ENCODE results near the gene CRABP1.

Gene CRABP1

GRCh38 chr15:78347586-78348543, 7.7 kb downstream of the CRABP1 start:
- DNase-seq: no peak

DNA sequence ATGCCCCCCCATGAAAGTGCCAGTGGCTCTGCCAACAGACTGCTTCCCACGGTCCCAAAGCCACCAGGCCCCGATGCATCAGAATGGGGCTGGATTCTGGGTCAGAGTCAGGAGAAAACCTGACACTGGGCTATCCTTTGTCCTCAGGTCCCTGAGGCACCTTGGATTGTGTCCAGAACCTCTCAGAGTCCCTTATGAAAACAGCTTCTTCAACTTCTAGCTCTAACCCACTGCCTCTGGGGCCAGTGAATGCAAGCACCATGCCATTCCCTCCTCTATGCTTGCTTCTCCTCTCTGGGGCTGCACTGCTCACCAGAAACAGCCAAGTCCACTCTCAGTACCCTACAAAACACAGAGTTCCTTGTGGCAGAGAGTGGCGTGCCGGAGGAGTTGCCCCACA, 9.9 kb downstream of the CRABP1 start:
- DNase-seq: no peak

DNA sequence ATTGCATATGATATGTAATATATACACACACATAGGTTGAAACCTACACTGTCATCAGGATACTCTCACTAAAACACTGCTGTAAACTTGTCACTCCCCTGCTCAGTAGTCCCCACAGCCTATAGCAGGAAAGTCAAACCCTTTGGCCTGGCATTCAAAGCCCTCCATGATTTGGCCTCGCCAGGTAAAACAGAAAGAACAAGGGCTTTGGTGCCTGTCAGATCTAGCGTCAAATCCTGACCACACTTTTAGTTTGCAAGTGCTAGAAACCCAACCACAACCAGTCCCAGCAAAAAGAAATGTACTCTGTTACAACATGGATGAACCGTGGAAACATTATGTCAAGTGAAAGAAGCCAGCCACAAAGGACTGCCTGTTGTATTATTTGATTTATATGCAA, 11.4 kb downstream of the CRABP1 start:
- no peak for DNase-seq

- DNase-seq: no peak
These were observed 12.9 kb downstream of the CRABP1 start for GRCh38 chr15:78353093-78353492.

- no peak for DNase-seq
These were observed 15.0 kb downstream of the CRABP1 start for GRCh38 chr15:78355177-78355576.

DNA sequence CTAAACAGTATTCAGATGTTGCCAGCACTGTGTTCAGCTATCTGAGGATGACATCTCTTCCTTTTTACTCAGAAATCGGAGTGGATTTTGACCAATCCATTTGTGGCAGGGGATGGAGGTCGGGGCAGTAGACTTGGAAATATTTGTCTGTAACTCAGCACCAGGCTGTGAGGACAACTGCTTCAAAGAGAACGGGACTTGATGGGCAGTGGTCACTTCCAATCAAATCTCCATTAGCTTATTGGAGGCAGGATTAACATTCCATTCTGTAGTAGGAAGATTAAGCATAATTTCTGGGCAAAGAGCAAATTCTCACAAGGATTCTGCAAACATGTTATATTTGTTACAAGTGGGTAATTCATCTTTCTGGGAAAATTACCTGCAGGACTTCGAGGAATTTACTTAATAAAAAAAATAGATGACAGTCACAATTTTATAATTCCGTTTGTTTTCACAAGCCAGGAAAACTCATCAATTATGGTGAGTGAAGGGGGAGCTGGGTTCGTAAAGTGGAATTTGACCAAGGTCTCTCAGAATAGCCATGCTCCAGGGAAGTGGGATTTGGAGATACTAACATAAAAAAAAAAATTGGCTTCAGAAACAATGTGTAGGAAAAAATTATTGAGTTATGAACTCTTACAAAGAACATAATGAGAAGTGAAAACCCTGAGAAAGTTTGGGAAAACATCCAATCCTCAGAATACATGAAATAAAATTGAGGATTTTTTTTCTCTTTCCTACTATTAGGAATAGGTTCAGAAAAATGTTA, 18.1 kb downstream of the CRABP1 start:
- no peak for DNase-seq

DNA sequence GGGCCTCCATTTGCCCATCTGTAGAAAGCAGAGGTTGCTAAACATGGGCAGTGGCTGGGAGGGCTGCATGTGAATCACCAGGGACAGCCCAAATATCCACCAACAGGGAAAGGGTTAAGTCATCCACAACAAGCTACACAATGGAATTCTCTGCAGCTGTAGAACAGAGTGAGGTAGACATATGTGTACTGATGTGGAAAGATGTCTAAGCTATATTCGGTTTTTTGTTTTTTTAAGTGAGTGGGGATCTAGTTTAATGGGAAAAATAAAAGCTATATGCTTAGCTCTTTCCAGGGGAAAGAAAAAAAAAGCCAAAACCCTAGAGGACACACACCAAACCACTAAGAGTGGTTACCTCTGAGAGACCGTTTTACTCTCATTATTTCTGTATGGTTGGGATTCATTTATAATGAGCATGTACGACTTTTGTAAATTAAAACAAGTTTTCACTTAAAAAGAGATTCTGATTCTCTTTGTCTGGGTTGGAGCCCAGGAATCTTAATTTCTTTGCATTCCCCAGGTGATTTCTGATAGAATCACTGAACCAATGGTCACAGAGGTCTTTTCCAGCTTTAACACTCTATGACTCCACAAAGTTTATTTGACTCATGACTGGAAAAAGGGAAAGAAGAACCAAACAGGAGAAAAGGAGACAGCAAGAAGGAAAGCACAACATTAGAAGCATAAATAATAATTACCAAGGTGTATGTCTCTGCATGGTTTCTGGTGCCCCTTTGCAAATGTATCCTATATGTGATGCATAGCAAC, 19.1 kb downstream of the CRABP1 start:
- no peak for DNase-seq

DNA sequence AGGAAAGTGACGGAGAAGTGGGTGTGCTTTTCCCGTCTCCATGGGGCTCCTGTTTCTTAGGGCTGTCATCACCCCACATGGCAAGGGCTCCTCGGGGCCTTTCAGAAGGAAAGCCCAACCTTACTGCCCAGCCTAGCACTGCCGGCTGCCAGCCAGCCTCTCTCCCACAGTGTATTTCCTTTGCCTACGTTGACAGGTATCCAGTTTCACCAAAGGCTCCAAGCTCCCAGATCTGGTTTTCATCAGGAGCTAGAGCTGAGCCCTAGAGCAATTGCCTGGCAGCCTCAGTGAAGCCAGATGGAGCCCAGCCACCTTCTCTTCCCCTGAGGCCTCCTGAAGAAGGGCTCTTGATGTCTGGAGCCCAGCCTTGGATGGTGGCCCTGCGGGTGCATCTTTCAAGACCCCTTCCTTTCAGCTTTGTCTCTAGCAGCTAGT, 20.2 kb downstream of the CRABP1 start:
- DNase-seq: no peak

DNA sequence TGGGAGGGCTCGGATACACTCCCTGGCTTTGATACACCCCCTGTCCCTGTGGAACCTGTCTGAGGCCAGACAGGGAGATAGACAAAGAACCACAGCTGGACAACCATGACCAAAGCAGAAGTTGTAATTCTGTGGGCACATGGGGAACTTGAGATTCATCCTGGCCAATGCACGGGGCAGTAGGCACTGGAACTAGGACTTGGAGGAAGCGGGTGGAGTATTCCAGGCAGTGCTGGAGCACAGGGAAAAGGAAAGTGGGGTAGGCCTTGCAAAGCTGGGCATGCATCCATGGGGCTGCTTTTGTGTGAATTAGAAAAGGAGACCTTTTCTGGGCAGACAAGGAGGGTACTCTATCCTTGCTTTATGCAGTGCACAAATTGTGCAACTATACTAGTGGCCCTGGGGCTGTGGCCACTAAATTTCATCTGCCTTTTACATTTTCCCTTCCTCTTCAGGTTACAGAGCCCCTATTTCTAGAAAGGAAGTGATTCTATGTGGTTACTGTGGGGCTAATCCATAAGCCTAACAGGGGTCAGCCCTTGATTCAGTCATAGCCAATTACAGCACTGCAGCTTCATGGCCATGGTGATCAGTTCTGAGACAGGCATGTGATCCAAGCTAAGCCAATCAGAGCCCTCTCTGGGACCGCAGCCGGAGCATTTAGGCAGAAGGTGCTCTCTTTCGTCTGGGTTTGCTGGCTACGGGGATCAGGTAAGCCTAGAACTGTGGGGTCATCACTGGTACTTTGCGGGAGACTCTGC, 21.0 kb downstream of the CRABP1 start:
- no peak for DNase-seq

- no peak for DNase-seq
These were observed 21.8 kb downstream of the CRABP1 start for GRCh38 chr15:78361771-78362506.

- no peak for DNase-seq
These were observed 22.7 kb downstream of the CRABP1 start for GRCh38 chr15:78362716-78363380.

GRCh38 chr15:78363381-78363734, 23.2 kb downstream of the CRABP1 start:
- no peak for DNase-seq

DNA sequence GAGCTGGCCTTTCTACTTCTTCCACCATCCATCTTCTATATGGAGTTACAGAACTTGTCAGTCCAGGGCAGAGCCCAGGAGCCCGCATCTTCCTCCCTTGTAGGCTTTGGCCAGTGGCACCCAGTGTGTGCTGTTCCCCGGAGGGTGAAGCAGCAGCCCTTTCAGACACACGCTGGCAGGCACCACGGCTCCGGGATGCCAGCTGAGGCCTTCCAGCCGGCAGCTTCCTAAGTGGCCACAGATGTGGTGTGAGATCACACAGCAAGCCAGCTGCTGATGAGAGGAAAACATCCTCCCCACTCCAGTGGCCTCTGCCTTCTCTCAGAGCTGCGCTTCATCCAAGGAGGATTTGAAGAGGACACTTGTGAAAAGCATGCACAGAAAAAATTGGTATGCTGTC, 24.1 kb downstream of the CRABP1 start:
- DNase-seq: no peak

DNA sequence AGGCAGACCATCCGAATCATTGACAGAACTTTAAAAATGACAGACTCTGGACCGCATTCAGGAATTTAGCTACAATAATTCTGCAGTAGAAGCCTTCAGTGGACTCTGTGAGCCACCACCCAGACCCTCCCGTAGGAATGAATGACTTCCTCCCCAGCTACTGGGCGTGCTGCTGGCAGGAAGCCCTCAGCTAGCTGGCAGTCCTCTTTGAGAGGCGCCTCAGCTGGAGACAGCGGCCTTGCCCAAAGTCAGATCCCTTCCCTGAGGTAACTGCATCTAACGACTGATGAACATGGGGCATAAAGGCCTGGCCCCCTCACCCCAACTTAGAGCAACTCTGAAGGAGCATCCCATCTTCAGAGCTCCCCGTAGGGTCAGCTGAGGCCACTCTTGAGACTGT, 25.8 kb downstream of the CRABP1 start:
- no peak for DNase-seq

DNA sequence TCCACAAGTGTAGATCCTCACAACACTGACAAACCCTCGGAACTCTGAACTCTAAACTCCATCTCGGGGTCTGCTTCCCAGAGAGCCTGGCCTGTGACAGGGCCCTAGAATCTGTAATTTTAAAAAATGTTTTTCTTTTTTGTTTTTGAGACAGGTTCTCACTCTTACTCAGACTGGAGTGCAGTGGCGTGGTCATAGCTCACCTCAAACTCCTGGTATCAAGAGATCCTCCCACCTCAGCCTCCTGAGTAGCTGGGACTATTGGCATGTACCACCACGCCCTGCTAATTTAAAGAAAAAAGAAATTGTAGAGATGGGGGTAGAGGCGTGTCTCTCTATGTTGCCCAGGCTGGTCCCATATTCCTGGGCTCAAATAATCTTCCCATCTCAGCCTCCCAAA, 26.2 kb downstream of the CRABP1 start:
- no peak for DNase-seq

- no peak for DNase-seq
These were observed 28.5 kb downstream of the CRABP1 start for GRCh38 chr15:78368651-78369050.

DNA sequence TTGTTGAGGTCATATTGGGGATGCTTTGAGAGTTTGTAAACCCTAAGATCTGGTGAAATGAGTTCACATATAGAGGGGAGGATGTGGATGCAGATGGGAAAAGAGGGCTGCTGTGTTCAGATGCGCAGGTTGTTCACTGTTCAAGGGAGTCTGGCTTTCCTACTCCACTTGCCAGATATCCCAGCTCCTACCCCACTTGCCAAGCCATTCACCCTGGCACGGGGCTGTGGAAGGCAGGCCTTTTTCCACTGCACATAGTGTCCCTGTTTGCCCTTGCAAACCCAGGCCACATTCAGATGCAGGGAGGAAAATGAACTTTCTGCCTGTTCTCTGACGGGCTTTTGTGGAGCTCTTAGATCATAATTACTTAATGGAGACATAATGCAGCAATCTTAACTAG, 29.0 kb downstream of the CRABP1 start:
- DNase-seq: no peak

GRCh38 chr15:78370013-78370412, 29.9 kb downstream of the CRABP1 start:
- no peak for DNase-seq

DNA sequence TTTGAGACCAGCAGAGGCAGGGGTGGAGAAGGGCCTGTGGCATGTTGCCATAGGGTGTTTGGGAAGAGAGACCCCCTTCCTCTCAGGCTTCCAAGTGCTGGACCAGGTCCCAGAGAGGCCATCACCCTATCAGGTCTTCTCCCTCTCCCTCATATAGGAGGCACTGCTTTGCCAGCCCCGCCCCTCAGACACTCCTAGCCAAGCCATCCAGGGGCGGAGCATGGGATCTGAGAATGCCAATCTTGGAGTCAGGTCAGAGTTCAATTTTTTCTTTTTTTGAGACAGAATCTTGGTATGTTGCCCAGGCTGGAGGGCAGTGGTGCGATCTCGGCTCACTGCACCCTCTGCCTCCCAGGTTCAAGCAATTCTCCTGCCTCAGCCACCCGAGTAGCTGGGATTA, 32.7 kb downstream of the CRABP1 start:
- no peak for DNase-seq

GRCh38 chr15:78374436-78375393, 34.6 kb downstream of the CRABP1 start:
- DNase-seq: no peak
